B cell (primary cell): ENCODE results near the gene HOXD4. TPM values are rescaled to one million over a fixed set of nuclear protein-coding genes. Genes with fewer than 3 reads are reported as not detected.

ENCODE experiments used
- ATAC-seq: fragments of 200-7000 bp; cut with Tn5 transposase; one replicate; pipeline ENCODE4 v1.10.0; 2021; ENCODE audit warnings: low read depth, mild to moderate bottlenecking, moderate number of reproducible peaks, moderate library complexity
- CTCF ChIA-PET: fragments of 350-600 bp; sonication (Branson Sonifier 250); formaldehyde crosslinking; loops from one replicate; lab custom pipeline; 2021; ENCODE audit warnings: antibody characterized with exemption, inconsistent platforms; lab: Charles Lee
- POLR2A ChIA-PET: fragments of 350-600 bp; sonication (Branson Sonifier 250); formaldehyde crosslinking; loops from one replicate; lab custom pipeline; 2021; ENCODE audit warnings: antibody characterized with exemption; lab: Charles Lee
- DNase-seq: peaks from one replicate; pipeline ENCODE4 v3.0.0; 2013
- H2AFZ ChIP-seq: 2 replicates; pipeline ENCODE4 v1.6.1; 2012; ENCODE audit warnings: mild to moderate bottlenecking, low read depth, low read length; ENCODE audit not compliant: insufficient read depth, poor library complexity, severe bottlenecking
- H3K27ac ChIP-seq, 2 donors: 1 replicate in 1 of 2; 2 replicates in 1 of 2; pipeline ENCODE4 v1.5.1; 2012 to 2013; ENCODE audit warnings: low read length in 2 of 2, mild to moderate bottlenecking in 2 of 2, moderate library complexity in 1 of 2
- H3K27me3 ChIP-seq, 4 experiments: fragments of 200-600 bp in 1 of 4; sonication (generic) in 1 of 4; replicated peaks in 1 of 4; 1 replicate in 2 of 4; 2 replicates in 2 of 4; pipeline versions ENCODE4 v1.6.1 to v1.7.0; 2013 to 2016; ENCODE audit warnings: low read length in 3 of 4, mild to moderate bottlenecking in 2 of 4, mixed read lengths in 1 of 4, moderate library complexity in 1 of 4; ENCODE audit not compliant: insufficient read depth in 4 of 4, control insufficient read depth in 3 of 4; ENCODE audit errors: control extremely low read depth in 1 of 4
- H3K36me3 ChIP-seq, 2 experiments: replicated peaks in 1 of 2; 1 replicate in 1 of 2; 2 replicates in 1 of 2; pipeline versions ENCODE4 v1.6.1 to v1.7.1; 2013; ENCODE audit warnings: low read length in 1 of 2; ENCODE audit not compliant: insufficient read depth in 2 of 2, control insufficient read depth in 1 of 2; ENCODE audit errors: control extremely low read depth in 1 of 2, extremely low read depth in 1 of 2
- H3K4me1 ChIP-seq, 2 donors: fragments of 200-600 bp in 1 of 2; sonication (generic) in 1 of 2; 1 replicate in 1 of 2; 2 replicates in 1 of 2; pipeline versions ENCODE4 v1.5.1 to v1.6.1; 2013 to 2017; ENCODE audit warnings: low read length in 2 of 2; ENCODE audit not compliant: control insufficient read depth in 2 of 2, insufficient read depth in 2 of 2
- H3K4me2 ChIP-seq: replicated peaks from 2 replicates; pipeline ENCODE3; 2012; ENCODE audit warnings: mild to moderate bottlenecking, low read depth, low read length; ENCODE audit not compliant: poor library complexity, severe bottlenecking
- H3K4me3 ChIP-seq, 5 experiments: fragments of 200-600 bp in 1 of 5; sonication (generic) in 1 of 5; 1 replicate in 3 of 5; 2 replicates in 2 of 5; pipeline versions ENCODE4 v1.5.1 to v1.7.0; 2011 to 2016; ENCODE audit warnings: low read length in 4 of 5, mild to moderate bottlenecking in 4 of 5, low read depth in 2 of 5, control low read depth in 1 of 5, moderate library complexity in 1 of 5; ENCODE audit not compliant: insufficient read depth in 1 of 5; ENCODE audit errors: control extremely low read depth in 1 of 5, extremely low read depth in 1 of 5
- H3K79me2 ChIP-seq: fragments of 200-600 bp; sonication (generic); one replicate; pipeline ENCODE4 v1.6.0; 2016; ENCODE audit warnings: low read length; ENCODE audit not compliant: control insufficient read depth, insufficient read depth
- H3K9ac ChIP-seq: fragments of 200-600 bp; sonication (generic); 2 replicates; pipeline ENCODE4 v1.6.1; 2017; ENCODE audit warnings: mild to moderate bottlenecking, low read length, moderate library complexity
- H3K9me3 ChIP-seq, 3 donors: one replicate each; pipeline versions ENCODE4 v1.6.1 to v1.7.1; 2013; ENCODE audit warnings: low read length in 2 of 3; ENCODE audit not compliant: control insufficient read depth in 2 of 3, insufficient read depth in 1 of 3; ENCODE audit errors: control extremely low read depth in 1 of 3
- H4K20me1 ChIP-seq: 2 replicates; pipeline ENCODE4 v1.6.0; 2012; ENCODE audit warnings: mild to moderate bottlenecking, low read length; ENCODE audit not compliant: insufficient read depth, control insufficient read depth, poor library complexity, severe bottlenecking
- H3K27ac Mint-ChIP-seq: one replicate; pipeline ENCODE4 v1.8.0; 2021; ENCODE audit warnings: mixed read lengths
- H3K27me3 Mint-ChIP-seq: one replicate; pipeline ENCODE4 v1.8.0; 2021; ENCODE audit warnings: mixed read lengths
- H3K4me1 Mint-ChIP-seq: one replicate; pipeline ENCODE4 v1.8.0; 2021; ENCODE audit warnings: mixed read lengths
- H3K4me3 Mint-ChIP-seq: one replicate; pipeline ENCODE4 v1.8.0; 2021; ENCODE audit warnings: mixed read lengths
- H3K9me3 Mint-ChIP-seq: one replicate; pipeline ENCODE4 v1.8.0; 2022; ENCODE audit warnings: mixed read lengths; ENCODE audit not compliant: insufficient read depth
- CTCF ChIP-seq: fragments of 200-600 bp; IDR thresholded peaks from one replicate; pipeline ENCODE4 v1.8.0; 2022; ENCODE audit warnings: antibody characterized with exemption, mild to moderate bottlenecking
- EZH2 ChIP-seq: IDR thresholded peaks from 2 replicates; pipeline ENCODE4 v1.6.1; 2012; ENCODE audit warnings: borderline replicate concordance, low read depth, mild to moderate bottlenecking, moderate library complexity, low read length; ENCODE audit not compliant: insufficient read depth, poor library complexity, severe bottlenecking
- WGBS: methylation state at CpG from one replicate; pipeline ENCODE4 v1.1.5; 2013; ENCODE audit warnings: missing lambda C conversion rate; ENCODE audit not compliant: insufficient coverage; 5-methylcytosine and 5-hydroxymethylcytosine counted together
- intact Hi-C: fragments of 100-400 bp; cut with micrococcal nuclease; formaldehyde crosslinking; loops from one replicate; pipeline ENCODE4 v1.10.0; 2022
- polyA plus RNA-seq: library from polyadenylated mRNA; depleted of rRNA; stranded (reverse); fragments of >200 nt; gene quantifications from 2 replicates; pipeline ENCODE4 v1.2.3, GENCODE V29; 2012
- total RNA-seq, 2 donors: library from RNA; stranded (reverse); fragments of 120-200 nt in 1 of 2; gene quantifications; 1 replicate in 1 of 2; 2 replicates in 1 of 2; pipeline versions ENCODE4 v1.2.3 to v1.2.4, GENCODE V29; 2013 to 2022

HOXD4 gene
- total and polyA plus RNA-seq, 2 donors (not counting 1 experiment from before 2014, with no cell fraction given) = not detected

- CTCF ChIA-PET = no interaction called here
- 10% methylated on average over 5 of the region's 17 CpGs for WGBS
- TF ChIP-seq CTCF (no peak), EZH2 (no peak)
- Mint-ChIP-seq H3K27ac (no peak overlapping the region), H3K4me1 (peaks cover 11% of the 10 kb centered on the region), H3K9me3 (no peaks in the 10 kb centered on the region), H3K27me3 (peaks cover 79% of the 10 kb centered on the region), H3K4me3 (no peak overlapping the region)
- no peaks in the 10 kb centered on the region for H3K79me2 ChIP-seq
- DNase-seq = no peak
- H3K4me1 ChIP-seq = peaks cover 3 to 36% of the 10 kb centered on the region in 2 donors
- intact Hi-C loops = no loop called here
- peaks cover 0 to 90% (median 55%) of the 10 kb centered on the region in 4 experiments for H3K27me3 ChIP-seq
- POLR2A ChIA-PET = no interaction called here
- no peak overlapping the region for H3K9ac ChIP-seq
- ATAC-seq = no peak
- H4K20me1 ChIP-seq = no peaks in the 10 kb centered on the region
- H3K36me3 ChIP-seq = no peaks in the 10 kb centered on the region
- H3K9me3 ChIP-seq = peaks cover 0 to 55% (median 0%) of the 10 kb centered on the region in 3 donors
- H3K4me2 ChIP-seq = no peak overlapping the region
- no peak overlapping the region for H2AFZ ChIP-seq
- no peak overlapping the region for H3K4me3 ChIP-seq
- no peak overlapping the region for H3K27ac ChIP-seq
Measured at GRCh38 chr2:176103742-176104315, 47.5 kb upstream of the HOXD4 start.

- H3K27me3 ChIP-seq = peaks cover 0 to 90% (median 53%) of the 10 kb centered on the region in 4 experiments
Measured at GRCh38 chr2:176104316-176105077, 46.9 kb upstream of the HOXD4 start.

More at GRCh38 chr2:176104316-176105077, 46.9 kb upstream of the HOXD4 start:
- Histone ChIP-seq H3K9me3 (peaks cover 0 to 54% (median 0%) of the 10 kb centered on the region in 3 donors), H3K4me3 (no peak overlapping the region), H3K27ac (no peak overlapping the region), H2AFZ (no peak overlapping the region), H3K4me1 (peaks cover 3 to 36% of the 10 kb centered on the region in 2 donors), H3K36me3 (no peaks in the 10 kb centered on the region), H3K4me2 (no peak overlapping the region), H3K9ac (no peak overlapping the region), H3K79me2 (no peaks in the 10 kb centered on the region), H4K20me1 (no peaks in the 10 kb centered on the region)
- peak overlapping the region; percentile 5 for H3K4me3 Mint-ChIP-seq
- CTCF ChIA-PET = no interaction called here
- peaks cover 11% of the 10 kb centered on the region for H3K4me1 Mint-ChIP-seq
- no peak for ATAC-seq
- intact Hi-C loops = no loop called here
- H3K9me3 Mint-ChIP-seq = peaks cover 2% of the 10 kb centered on the region
- WGBS = 10% methylated on average over 50 of the region's 56 CpGs
- no peak for DNase-seq
- peaks cover 79% of the 10 kb centered on the region for H3K27me3 Mint-ChIP-seq
- POLR2A ChIA-PET = no interaction called here
- H3K27ac Mint-ChIP-seq = no peak overlapping the region
- no peak for TF ChIP-seq CTCF
- no peak for TF ChIP-seq EZH2
